GM12878 (cell line): Measurements from ENCODE around the gene GDA. TPM values are rescaled to one million over a fixed set of nuclear protein-coding genes. Genes with fewer than 3 reads are reported as not detected.

Source experiments
- ATAC-seq: fragments of 200-7000 bp; cut with Tn5 transposase; 3 replicates; pipeline ENCODE4 v1.9.1; 2020; ENCODE audit warnings: mild to moderate bottlenecking, moderate library complexity
- BruUV-seq: library from RNA; stranded (reverse); fragments of 400-500 nt; replicated peaks from 2 replicates; lab custom pipeline; 2021; lab: Mats Ljungman, UMichigan
- CTCF ChIA-PET: fragments of 300-600 bp; sonication (Branson Sonifier 250); formaldehyde crosslinking; extraction: SDS; loops from one replicate; lab custom pipeline; 2021; ENCODE audit warnings: inconsistent platforms; lab: Yijun Ruan, JAX
- POLR2A ChIA-PET: fragments of 350-600 bp; formaldehyde crosslinking; extraction: SDS; loops from one replicate; lab custom pipeline; 2021; ENCODE audit warnings: inconsistent platforms; lab: Charles Lee
- RAD21 ChIA-PET: fragments of 300-600 bp; sonication (Branson Sonifier 250); formaldehyde crosslinking; loops from one replicate; lab custom pipeline; 2023; ENCODE audit warnings: antibody characterized with exemption; ENCODE audit not compliant: unreplicated experiment; lab: Charles Lee
- SMC1A ChIA-PET: fragments of 300-600 bp; sonication (Branson Sonifier 250); formaldehyde crosslinking; loops from one replicate; lab custom pipeline; 2023; ENCODE audit not compliant: unreplicated experiment, uncharacterized antibody; lab: Charles Lee
- DNase-seq: peaks from one replicate; pipeline ENCODE4 v3.0.0-alpha.2; 2011; ENCODE audit warnings: low read depth, low spot score
- FAIRE-seq: peaks from 3 replicates; lab custom pipeline; 2011; peaks lifted over from hg19 to GRCh38; lab: Jason Lieb, UNC
- H2AFZ ChIP-seq: 2 replicates; pipeline ENCODE4 v1.6.0; 2011; ENCODE audit warnings: low read depth, low read length, control low read depth; ENCODE audit not compliant: control insufficient read depth
- H3K27ac ChIP-seq: 2 replicates; pipeline ENCODE4 v1.5.1; 2011; ENCODE audit warnings: control low read depth; ENCODE audit not compliant: control insufficient read depth, insufficient read depth
- H3K27me3 ChIP-seq, 2 experiments: replicated peaks in 1 of 2; 2 replicates each; pipeline versions ENCODE4 v1.6.0 to v1.6.1; 2011; ENCODE audit warnings: low read length in 1 of 2; ENCODE audit not compliant: control insufficient read depth in 2 of 2, insufficient read depth in 2 of 2
- H3K36me3 ChIP-seq, 2 experiments: 2 replicates each; pipeline ENCODE4 v1.5.1; 2011; ENCODE audit warnings: low read length in 1 of 2; ENCODE audit not compliant: control insufficient read depth in 2 of 2, insufficient read depth in 2 of 2
- H3K4me1 ChIP-seq: 2 replicates; pipeline ENCODE4 v1.6.1; 2011; ENCODE audit warnings: mild to moderate bottlenecking, low read length, moderate library complexity, mixed read lengths; ENCODE audit not compliant: control insufficient read depth, insufficient read depth
- H3K4me2 ChIP-seq: 2 replicates; pipeline ENCODE4 v1.6.0; 2011; ENCODE audit warnings: control low read depth; ENCODE audit not compliant: control insufficient read depth, insufficient read depth
- H3K4me3 ChIP-seq: fragments of 200-600 bp; sonication (generic); 2 replicates; pipeline ENCODE4 v1.5.1; 2016
- H3K79me2 ChIP-seq: 2 replicates; pipeline ENCODE4 v1.6.0; 2011; ENCODE audit warnings: low read length; ENCODE audit not compliant: control insufficient read depth, insufficient read depth
- H3K9ac ChIP-seq: 2 replicates; pipeline ENCODE4 v1.8.0; 2011; ENCODE audit warnings: low read length, control low read depth, mixed read lengths; ENCODE audit not compliant: control insufficient read depth, insufficient read depth
- H3K9me3 ChIP-seq: replicated peaks from 3 replicates; pipeline ENCODE4 v1.5.1; 2011; ENCODE audit warnings: mild to moderate bottlenecking, low read length; ENCODE audit not compliant: control insufficient read depth, insufficient read depth
- H4K20me1 ChIP-seq: 2 replicates; pipeline ENCODE4 v1.6.0; 2011; ENCODE audit not compliant: control insufficient read depth, insufficient read depth
- ASH2L ChIP-seq: fragments of 300-600, 200-600 bp; sonication (generic); IDR thresholded peaks from 2 replicates; pipeline ENCODE4 v1.6.1; 2017; ENCODE audit warnings: low read depth, mild to moderate bottlenecking, borderline replicate concordance
- BCL11A ChIP-seq: IDR thresholded peaks from 2 replicates; pipeline ENCODE4 v1.6.1; 2011; ENCODE audit warnings: low read depth, low read length
- BCLAF1 ChIP-seq: fragments of 450-650 bp; IDR thresholded peaks from 2 replicates; pipeline ENCODE4 v1.6.1; 2017; ENCODE audit warnings: antibody characterized with exemption, mild to moderate bottlenecking, moderate library complexity
- BMI1 ChIP-seq: fragments of 450-650 bp; IDR thresholded peaks from 2 replicates; pipeline ENCODE4 v1.6.1; 2016; ENCODE audit warnings: mild to moderate bottlenecking, moderate library complexity, borderline replicate concordance
- CBFB ChIP-seq: IDR thresholded peaks from 2 replicates; pipeline ENCODE4 v1.6.1; 2016; ENCODE audit warnings: antibody characterized with exemption, low read depth
- CBX5 ChIP-seq: sonication (generic); IDR thresholded peaks from 2 replicates; pipeline ENCODE4 v1.6.1; 2016; ENCODE audit warnings: low read depth, moderate library complexity, mild to moderate bottlenecking, inconsistent platforms
- CHD4 ChIP-seq: fragments of 200-600 bp; sonication (generic); IDR thresholded peaks from 2 replicates; pipeline ENCODE4 v1.6.1; 2016; ENCODE audit warnings: mild to moderate bottlenecking
- DPF2 ChIP-seq: fragments of 450-650 bp; IDR thresholded peaks from 2 replicates; pipeline ENCODE4 v1.6.1; 2017; ENCODE audit warnings: mild to moderate bottlenecking
- EZH2 ChIP-seq: IDR thresholded peaks from 2 replicates; pipeline ENCODE4 v1.6.1; 2012; ENCODE audit warnings: low read depth, mild to moderate bottlenecking, control low read depth, inconsistent platforms, low read length, borderline replicate concordance; ENCODE audit not compliant: control insufficient read depth
- FOXM1 ChIP-seq: IDR thresholded peaks from 2 replicates; pipeline ENCODE4 v1.6.1; 2012; ENCODE audit warnings: low read depth, mild to moderate bottlenecking, inconsistent platforms, low read length, moderate library complexity
- HDAC6 ChIP-seq: fragments of 200-600 bp; sonication (generic); IDR thresholded peaks from one replicate; pipeline ENCODE4 v1.8.0; 2017; ENCODE audit warnings: antibody characterized with exemption; ENCODE audit not compliant: unreplicated experiment
- NR2C1 ChIP-seq: fragments of 450-650 bp; IDR thresholded peaks from 2 replicates; pipeline ENCODE4 v1.6.1; 2017; ENCODE audit warnings: antibody characterized with exemption, mild to moderate bottlenecking, moderate library complexity
- RAD51 ChIP-seq: fragments of 450-650 bp; IDR thresholded peaks from 2 replicates; pipeline ENCODE4 v1.6.1; 2016; ENCODE audit warnings: moderate library complexity, mild to moderate bottlenecking, inconsistent platforms
- RBBP5 ChIP-seq: fragments of 200-600 bp; sonication (generic); conservative IDR thresholded peaks from 2 replicates; pipeline ENCODE4 v1.6.1; 2016
- RFX5 ChIP-seq: IDR thresholded peaks from 2 replicates; pipeline ENCODE4 v1.6.1; 2011; ENCODE audit warnings: low read depth, low read length, improper control_type of control experiment
- SUZ12 ChIP-seq: fragments of 200-600 bp; sonication (generic); IDR thresholded peaks from one replicate; pipeline ENCODE4 v1.6.1; 2018; ENCODE audit warnings: antibody characterized with exemption, mild to moderate bottlenecking; ENCODE audit not compliant: unreplicated experiment
- ZBED1 ChIP-seq: IDR thresholded peaks from 2 replicates; pipeline ENCODE4 v1.6.1; 2016; ENCODE audit warnings: borderline replicate concordance
- ZNF622 ChIP-seq: fragments of 450-650 bp; IDR thresholded peaks from 2 replicates; pipeline ENCODE4 v1.6.1; 2017; ENCODE audit warnings: mild to moderate bottlenecking, inconsistent platforms
- WGBS: methylation state at CpG from one replicate; pipeline ENCODE4 v1.1.6; 2016; ENCODE audit warnings: low lambda C conversion rate; ENCODE audit not compliant: insufficient replicate concordance, insufficient coverage; ENCODE audit errors: missing lambda C conversion rate; 5-methylcytosine and 5-hydroxymethylcytosine counted together
- in situ Hi-C: fragments of 300-500 bp; cut with MboI; formaldehyde crosslinking; loops from 9 replicates; pipeline ENCODE4 v1.14.3; 2018; ENCODE audit warnings: mixed read lengths
- intact Hi-C: fragments of 100-400 bp; cut with micrococcal nuclease; formaldehyde crosslinking; loops from one replicate; pipeline ENCODE4 v1.14.2; 2022; ENCODE audit not compliant: unreplicated experiment
- polyA plus RNA-seq, 11 experiments: library from polyadenylated mRNA; depleted of rRNA in 4 of 11; unstranded in 6 of 11; stranded (reverse) in 5 of 11; fragments of >200 nt; fragmentation: Nextera tagmentation in 4 of 11; fragmentation: Illumina TruSeq in 1 of 11; extraction: Ambion mirVana in 4 of 11; extraction: Trizol in 1 of 11; gene quantifications; 1 replicate in 1 of 11; 2 replicates in 10 of 11; pipeline versions ENCODE4 v1.2.1 to v1.2.3, GENCODE V29; 2011 to 2016; ENCODE audit warnings: inconsistent platforms in 2 of 11, missing spikeins in 2 of 11, low read depth in 1 of 11
- total RNA-seq, 4 experiments: library from RNA; depleted of rRNA in 3 of 4; stranded (reverse); fragments of >200 nt in 3 of 4; fragmentation: Illumina TruSeq in 1 of 4; extraction: Trizol in 1 of 4; gene quantifications; 2 replicates each; pipeline versions ENCODE4 v1.2.1 to v1.2.3, GENCODE V29; 2013 to 2021

Gene GDA
- total and polyA plus RNA-seq, 10 of the 15 experiments (the other 5 are each of a cell fraction or from before 2014, with no cell fraction given), result 0.19 to 17.9 (median 0.48) TPM; not detected in 2

DNA sequence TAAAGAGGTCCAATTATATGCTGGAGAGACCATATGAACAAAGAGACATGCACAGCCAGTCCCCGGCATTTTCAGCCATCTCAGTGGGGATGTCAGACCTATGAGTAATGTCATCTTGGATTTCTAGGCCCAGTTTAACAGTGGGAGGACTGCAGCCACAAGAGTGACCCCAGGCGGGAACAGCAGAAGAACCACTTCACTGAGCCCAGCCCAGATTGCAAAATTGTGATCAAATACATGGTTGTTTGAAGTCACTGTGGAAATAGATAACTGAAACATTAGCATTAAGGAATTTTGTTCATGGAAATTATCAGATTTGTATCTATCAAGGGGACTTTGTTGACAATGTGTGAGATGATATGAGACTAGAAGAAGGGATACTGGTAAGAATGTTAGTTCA, 46.7 kb upstream of the GDA start:
- BruUV-seq, result no TSS peak
- TF ChIP-seq CHD4 (no peak), SUZ12 (no peak), ZNF622 (no peak), HDAC6 (no peak), EZH2 (no peak), RFX5 (no peak), FOXM1 (no peak), BCL11A (no peak), CBFB (no peak), CBX5 (no peak), RBBP5 (no peak), BCLAF1 (no peak), RAD51 (no peak), BMI1 (no peak), DPF2 (no peak), NR2C1 (no peak), ASH2L (no peak), ZBED1 (no peak)
- Histone ChIP-seq H3K9ac (no peak overlapping the region), H3K27me3 (no peaks in the 10 kb centered on the region), H3K4me2 (no peak overlapping the region), H3K79me2 (no peaks in the 10 kb centered on the region), H3K9me3 (no peaks in the 10 kb centered on the region), H3K36me3 (no peaks in the 10 kb centered on the region), H3K4me3 (no peak overlapping the region), H4K20me1 (no peaks in the 10 kb centered on the region), H2AFZ (no peak overlapping the region), H3K27ac (no peak overlapping the region), H3K4me1 (no peaks in the 10 kb centered on the region)
- in situ Hi-C loops, result no loop called here
- ChIA-PET SMC1A (no interaction called here), POLR2A (interaction anchor here (0.6 to 0.7 kb wide), 2 partner anchors 93 to 756 kb away, joined by 3 to 4 read pairs; no protein-coding TSS in a partner anchor), RAD21 (interaction anchor here (0.7 kb wide), 1 partner anchor 169 kb away, joined by 3 read pairs; no protein-coding TSS in a partner anchor), CTCF (no interaction called here)
- DNase-seq (no peak), ATAC-seq (no peak), FAIRE-seq (no peak)
- WGBS, result 2% methylated on average over 2 of the region's 2 CpGs
- intact Hi-C loops, result no loop called here
